Measurements from ENCODE around the gene ADRA2C.

DNA sequence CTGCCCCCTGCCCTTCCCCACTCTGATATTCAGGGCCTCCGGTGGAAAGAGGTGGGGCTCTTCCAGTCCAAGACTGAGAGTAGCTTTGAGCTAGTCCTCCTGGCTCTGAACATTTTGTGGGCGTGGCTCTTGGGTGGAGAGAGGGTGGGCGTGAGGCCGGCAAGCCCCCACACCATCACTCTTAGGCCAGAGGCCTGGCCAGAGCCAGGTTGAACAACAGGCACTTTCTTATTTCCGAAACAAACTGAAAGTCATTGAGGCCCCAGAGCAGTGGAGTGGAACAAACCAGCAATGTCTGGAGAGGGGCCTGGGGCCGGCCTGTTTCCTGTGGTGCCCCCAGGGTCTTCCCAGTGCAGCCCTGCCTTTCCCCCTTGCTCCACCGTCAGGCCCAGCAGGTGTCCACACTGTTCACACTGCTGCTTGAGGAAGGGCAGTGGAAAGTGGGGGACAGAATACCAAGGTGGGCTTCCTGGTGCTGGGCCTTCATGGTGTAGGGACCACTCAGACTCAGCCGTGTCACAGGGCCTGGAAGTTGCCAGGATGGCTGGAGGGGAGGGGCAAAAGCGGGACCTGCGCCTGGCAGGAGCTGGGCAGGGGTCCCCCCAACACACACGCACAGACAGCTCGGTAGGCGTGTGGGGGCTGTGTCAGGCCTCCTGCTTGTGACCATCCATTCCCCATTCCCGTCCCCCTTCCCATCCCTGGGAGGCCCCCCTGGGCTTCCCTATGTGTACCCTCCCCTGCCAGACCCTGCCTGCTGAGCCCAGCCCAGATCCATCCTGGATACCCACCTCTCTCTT, 2.9 kb downstream of the ADRA2C start:
- TF ChIP-seq CEBPB (IDR thresholded peaks at IDR 0.05), result no peak
- TF ChIP-seq, protein P1, sequence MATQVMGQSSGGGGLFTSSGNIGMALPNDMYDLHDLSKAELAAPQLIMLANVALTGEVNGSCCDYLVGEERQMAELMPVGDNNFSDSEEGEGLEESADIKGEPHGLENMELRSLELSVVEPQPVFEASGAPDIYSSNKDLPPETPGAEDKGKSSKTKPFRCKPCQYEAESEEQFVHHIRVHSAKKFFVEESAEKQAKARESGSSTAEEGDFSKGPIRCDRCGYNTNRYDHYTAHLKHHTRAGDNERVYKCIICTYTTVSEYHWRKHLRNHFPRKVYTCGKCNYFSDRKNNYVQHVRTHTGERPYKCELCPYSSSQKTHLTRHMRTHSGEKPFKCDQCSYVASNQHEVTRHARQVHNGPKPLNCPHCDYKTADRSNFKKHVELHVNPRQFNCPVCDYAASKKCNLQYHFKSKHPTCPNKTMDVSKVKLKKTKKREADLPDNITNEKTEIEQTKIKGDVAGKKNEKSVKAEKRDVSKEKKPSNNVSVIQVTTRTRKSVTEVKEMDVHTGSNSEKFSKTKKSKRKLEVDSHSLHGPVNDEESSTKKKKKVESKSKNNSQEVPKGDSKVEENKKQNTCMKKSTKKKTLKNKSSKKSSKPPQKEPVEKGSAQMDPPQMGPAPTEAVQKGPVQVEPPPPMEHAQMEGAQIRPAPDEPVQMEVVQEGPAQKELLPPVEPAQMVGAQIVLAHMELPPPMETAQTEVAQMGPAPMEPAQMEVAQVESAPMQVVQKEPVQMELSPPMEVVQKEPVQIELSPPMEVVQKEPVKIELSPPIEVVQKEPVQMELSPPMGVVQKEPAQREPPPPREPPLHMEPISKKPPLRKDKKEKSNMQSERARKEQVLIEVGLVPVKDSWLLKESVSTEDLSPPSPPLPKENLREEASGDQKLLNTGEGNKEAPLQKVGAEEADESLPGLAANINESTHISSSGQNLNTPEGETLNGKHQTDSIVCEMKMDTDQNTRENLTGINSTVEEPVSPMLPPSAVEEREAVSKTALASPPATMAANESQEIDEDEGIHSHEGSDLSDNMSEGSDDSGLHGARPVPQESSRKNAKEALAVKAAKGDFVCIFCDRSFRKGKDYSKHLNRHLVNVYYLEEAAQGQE (IDR thresholded peaks at IDR 0.05; ENCODE audit: low read depth), result no peak
- TF ChIP-seq EP300 (IDR thresholded peaks at IDR 0.05; ENCODE audit: borderline replicate concordance), result no peak
- TF ChIP-seq TAF1 (IDR thresholded peaks at IDR 0.05; ENCODE audit: low read depth), result no peak
